ENCODE data around the gene BNIPL.

Gene BNIPL

GRCh38 chr1:151010346-151010726 lies 26.1 kb upstream of the BNIPL start:
- no peak for DNase-seq

GRCh38 chr1:151011154-151011850 lies 25.1 kb upstream of the BNIPL start:
- no peak for DNase-seq

GRCh38 chr1:151012684-151013471 lies 23.5 kb upstream of the BNIPL start:
- DNase-seq = no peak

GRCh38 chr1:151013518-151013917 lies 22.9 kb upstream of the BNIPL start:
- DNase-seq = no peak

GRCh38 chr1:151024540-151025146 lies 11.7 kb upstream of the BNIPL start:
- peak; percentile 77 to 82 for DNase-seq

GRCh38 chr1:151026460-151026859 lies 9.9 kb upstream of the BNIPL start:
- DNase-seq = no peak

- no peak for DNase-seq
Observed at GRCh38 chr1:151032164-151032563, 4.2 kb upstream of the BNIPL start.

GRCh38 chr1:151035167-151035566 lies 1.2 kb upstream of the BNIPL start:
- no peak for DNase-seq

- DNase-seq = no peak
Observed at GRCh38 chr1:151037032-151037431, 646 bp downstream of the BNIPL start.

- no peak for DNase-seq
Observed at GRCh38 chr1:151039521-151039920, 3.1 kb downstream of the BNIPL start.

GRCh38 chr1:151043163-151043562 lies 6.8 kb downstream of the BNIPL start:
- DNase-seq = no peak

GRCh38 chr1:151047591-151047924 lies 11.2 kb downstream of the BNIPL start, which contains the start of gene C1orf56:
TSS of gene C1orf56 (plus strand) at chr1:151047751. CDS start at chr1:151047848, 97 bp downstream.
- DNase-seq = peak in 1 of 2 donors; percentile 51

GRCh38 chr1:151047925-151048644 lies 11.7 kb downstream of the BNIPL start:
- DNase-seq = peak in 1 of 2 donors; percentile 44

GRCh38 chr1:151048645-151049032 lies 12.3 kb downstream of the BNIPL start:
- DNase-seq = no peak

- DNase-seq = no peak
Observed at GRCh38 chr1:151049458-151049857, 13.1 kb downstream of the BNIPL start.

GRCh38 chr1:151050051-151050688 lies 13.8 kb downstream of the BNIPL start:
- no peak for DNase-seq

- DNase-seq = no peak
Observed at GRCh38 chr1:151051356-151052009, 15.1 kb downstream of the BNIPL start.

GRCh38 chr1:151054971-151055547 lies 18.7 kb downstream of the BNIPL start:
- DNase-seq = no peak

- DNase-seq = no peak
Observed at GRCh38 chr1:151055581-151055980, 19.2 kb downstream of the BNIPL start.

GRCh38 chr1:151056149-151056548 lies 19.8 kb downstream of the BNIPL start:
- DNase-seq = no peak

- no peak for DNase-seq
Observed at GRCh38 chr1:151058692-151059091, 22.3 kb downstream of the BNIPL start.
